GM10266 (cell line): Measurements from ENCODE around the gene EPAS1.

Source experiments
- DNase-seq: peaks from one replicate; pipeline ENCODE4 v3.0.0; 2012; ENCODE audit errors: extremely low spot score
- CTCF ChIP-seq: IDR thresholded peaks from 2 replicates; pipeline ENCODE4 v1.5.1; 2012; ENCODE audit warnings: mild to moderate bottlenecking, low read depth; ENCODE audit not compliant: control insufficient read depth, insufficient read depth; ENCODE audit errors: missing control alignments

Gene EPAS1

GRCh38 chr2:46339676-46340459, 42.7 kb downstream of the EPAS1 start:
- DNase-seq: no peak
- TF ChIP-seq CTCF: no peak

GRCh38 chr2:46340740-46341420, 43.7 kb downstream of the EPAS1 start:
- no peak for DNase-seq
- TF ChIP-seq CTCF: no peak

- DNase-seq: no peak
- TF ChIP-seq CTCF: no peak
Measured at GRCh38 chr2:46342566-46343315, 45.5 kb downstream of the EPAS1 start.

- no peak for TF ChIP-seq CTCF
- no peak for DNase-seq
Measured at GRCh38 chr2:46344706-46345105, 47.5 kb downstream of the EPAS1 start.

- TF ChIP-seq CTCF: no peak
- DNase-seq: no peak
Measured at GRCh38 chr2:46345775-46346174, 48.6 kb downstream of the EPAS1 start.

- TF ChIP-seq CTCF: no peak
- DNase-seq: no peak
Measured at GRCh38 chr2:46346719-46347118, 49.5 kb downstream of the EPAS1 start.
